Adrenal gland (tissue), 5 donors: ENCODE results near the gene HPCAL4.

ENCODE experiments used
- CTCF ChIP-seq, 6 experiments: fragments of 450-650 bp in 4 of 6; fragments of 200-600 bp in 2 of 6; sonication (generic) in 1 of 6; IDR thresholded peaks; 1 replicate in 5 of 6; 2 replicates in 1 of 6; pipeline versions ENCODE4 v1.5.1 to v1.8.0; 2016 to 2021; ENCODE audit warnings: antibody characterized with exemption in 6 of 6, mild to moderate bottlenecking in 2 of 6, moderate library complexity in 1 of 6
- POLR2A ChIP-seq, 2 donors: fragments of 450-650 bp; IDR thresholded peaks; one replicate each; pipeline ENCODE4 v1.6.1; 2017; ENCODE audit warnings: antibody characterized with exemption in 2 of 2, mild to moderate bottlenecking in 2 of 2, moderate library complexity in 1 of 2
- donor health status: DM: no; HTN: no; CAD: no.

DNA sequence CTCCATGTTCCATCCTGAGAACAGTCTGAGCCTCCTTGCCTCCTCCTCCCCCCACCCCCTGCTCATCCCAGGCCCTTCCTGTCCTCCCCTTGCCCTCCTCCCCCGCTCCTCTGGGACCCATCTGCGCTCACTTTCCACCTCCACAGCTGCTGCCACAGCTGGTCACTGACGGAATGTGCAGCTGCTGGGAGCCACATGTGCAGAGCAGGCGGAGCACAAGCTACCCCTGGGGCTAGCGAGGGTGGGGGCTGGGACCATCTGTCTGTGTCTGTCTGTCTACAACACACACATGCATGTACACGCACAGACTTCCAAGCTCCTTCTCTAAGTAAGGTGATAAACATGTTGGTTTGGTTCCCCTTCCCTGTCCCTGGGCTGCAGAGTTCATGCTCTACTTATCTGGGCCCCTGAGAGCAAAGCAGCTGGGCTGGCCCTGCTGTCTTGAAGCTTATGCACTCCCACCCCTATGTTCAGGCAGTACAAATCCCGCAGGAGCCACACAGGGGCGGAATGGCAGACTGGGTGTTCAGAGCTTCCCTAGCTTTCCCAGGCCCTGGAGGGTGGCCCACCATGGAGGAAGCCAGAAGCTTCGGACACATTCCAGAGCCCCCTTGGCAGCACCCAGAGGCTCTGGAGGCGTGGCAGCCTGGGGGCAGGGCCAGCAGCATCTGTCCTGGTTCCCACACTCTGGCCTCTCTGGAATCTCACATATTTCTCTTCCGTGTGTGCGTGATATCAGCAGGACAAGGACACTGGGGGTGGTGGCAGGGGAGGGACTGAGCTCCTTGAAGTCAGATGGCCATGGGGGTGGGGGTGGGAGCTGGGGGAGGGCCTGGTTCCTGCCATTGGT, 44.8 kb downstream of the HPCAL4 start:
- TF ChIP-seq CTCF (IDR thresholded peaks at IDR 0.05): no peak
- TF ChIP-seq POLR2A (IDR thresholded peaks at IDR 0.05): no peak
